Panc1 (cell line): ENCODE measurements around the gene FAF2.

Experiments used
- POLR2AphosphoS5 ChIP-seq: IDR thresholded peaks from 2 replicates; pipeline ENCODE4 v1.6.1; 2012; ENCODE audit warnings: mild to moderate bottlenecking, low read depth, low read length, moderate library complexity
- TCF7L2 ChIP-seq: IDR thresholded peaks from 2 replicates; pipeline ENCODE4 v1.6.1; 2011; ENCODE audit warnings: mild to moderate bottlenecking, low read depth, low read length, inconsistent platforms
- TF ChIP-seq, protein P1 (sequence below): fragments of 450-650 bp; IDR thresholded peaks from 2 replicates; pipeline ENCODE4 v1.5.1; 2017; ENCODE audit warnings: mild to moderate bottlenecking
- TF ChIP-seq, protein P2 (sequence below), 2 experiments: IDR thresholded peaks; 2 replicates each; pipeline ENCODE4 v1.6.1; 2011 to 2012; ENCODE audit warnings: low read depth in 2 of 2, control low read depth in 1 of 2, low read length in 1 of 2, mild to moderate bottlenecking in 1 of 2, moderate library complexity in 1 of 2; ENCODE audit not compliant: insufficient read depth in 1 of 2

DNA sequence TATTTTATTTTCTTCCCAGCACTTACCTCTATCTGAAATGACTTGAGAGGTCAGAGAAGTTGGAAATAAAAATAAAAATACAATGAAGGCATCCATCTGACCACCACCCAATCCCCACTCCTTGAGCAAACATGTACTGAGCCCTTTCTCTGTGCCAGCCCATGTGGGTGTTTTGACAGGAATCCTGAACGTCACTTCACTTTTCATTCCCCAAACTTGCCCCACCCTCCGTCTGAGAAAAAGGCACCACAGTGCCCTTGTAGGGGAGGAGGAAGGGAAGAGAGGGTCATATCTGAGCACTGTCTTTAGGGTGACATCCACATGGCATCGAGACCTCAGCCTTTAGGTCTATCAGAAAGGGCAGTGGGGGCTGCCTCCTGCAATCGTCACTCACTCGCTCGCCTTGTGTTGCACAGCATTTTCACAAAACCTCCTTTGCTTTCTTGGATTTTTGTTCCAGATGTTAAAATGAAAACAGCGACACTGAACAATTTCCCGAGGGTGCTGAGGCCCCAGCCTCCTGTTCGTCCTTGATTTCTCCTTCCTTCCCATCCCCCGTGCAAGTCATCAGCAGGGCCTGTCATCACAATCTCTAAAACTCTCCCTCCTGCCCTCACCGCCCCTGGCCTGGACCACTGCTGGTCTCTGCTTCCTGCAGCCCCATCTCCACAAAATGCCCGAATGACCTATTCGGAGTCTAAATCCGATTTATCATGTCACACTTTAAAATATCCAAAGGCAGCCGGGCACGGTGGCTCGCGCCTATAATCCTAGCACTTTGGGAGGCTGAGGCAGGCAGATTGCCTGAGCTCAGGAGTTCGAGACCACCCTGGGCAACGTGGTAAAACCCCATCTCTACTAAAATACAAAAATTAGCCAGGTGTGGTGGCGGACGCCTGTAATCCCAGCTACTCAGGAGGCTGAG, 46.6 kb upstream of the FAF2 start:
- TF ChIP-seq, protein P1, sequence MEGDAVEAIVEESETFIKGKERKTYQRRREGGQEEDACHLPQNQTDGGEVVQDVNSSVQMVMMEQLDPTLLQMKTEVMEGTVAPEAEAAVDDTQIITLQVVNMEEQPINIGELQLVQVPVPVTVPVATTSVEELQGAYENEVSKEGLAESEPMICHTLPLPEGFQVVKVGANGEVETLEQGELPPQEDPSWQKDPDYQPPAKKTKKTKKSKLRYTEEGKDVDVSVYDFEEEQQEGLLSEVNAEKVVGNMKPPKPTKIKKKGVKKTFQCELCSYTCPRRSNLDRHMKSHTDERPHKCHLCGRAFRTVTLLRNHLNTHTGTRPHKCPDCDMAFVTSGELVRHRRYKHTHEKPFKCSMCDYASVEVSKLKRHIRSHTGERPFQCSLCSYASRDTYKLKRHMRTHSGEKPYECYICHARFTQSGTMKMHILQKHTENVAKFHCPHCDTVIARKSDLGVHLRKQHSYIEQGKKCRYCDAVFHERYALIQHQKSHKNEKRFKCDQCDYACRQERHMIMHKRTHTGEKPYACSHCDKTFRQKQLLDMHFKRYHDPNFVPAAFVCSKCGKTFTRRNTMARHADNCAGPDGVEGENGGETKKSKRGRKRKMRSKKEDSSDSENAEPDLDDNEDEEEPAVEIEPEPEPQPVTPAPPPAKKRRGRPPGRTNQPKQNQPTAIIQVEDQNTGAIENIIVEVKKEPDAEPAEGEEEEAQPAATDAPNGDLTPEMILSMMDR: no peak
- TF ChIP-seq, protein P2, sequence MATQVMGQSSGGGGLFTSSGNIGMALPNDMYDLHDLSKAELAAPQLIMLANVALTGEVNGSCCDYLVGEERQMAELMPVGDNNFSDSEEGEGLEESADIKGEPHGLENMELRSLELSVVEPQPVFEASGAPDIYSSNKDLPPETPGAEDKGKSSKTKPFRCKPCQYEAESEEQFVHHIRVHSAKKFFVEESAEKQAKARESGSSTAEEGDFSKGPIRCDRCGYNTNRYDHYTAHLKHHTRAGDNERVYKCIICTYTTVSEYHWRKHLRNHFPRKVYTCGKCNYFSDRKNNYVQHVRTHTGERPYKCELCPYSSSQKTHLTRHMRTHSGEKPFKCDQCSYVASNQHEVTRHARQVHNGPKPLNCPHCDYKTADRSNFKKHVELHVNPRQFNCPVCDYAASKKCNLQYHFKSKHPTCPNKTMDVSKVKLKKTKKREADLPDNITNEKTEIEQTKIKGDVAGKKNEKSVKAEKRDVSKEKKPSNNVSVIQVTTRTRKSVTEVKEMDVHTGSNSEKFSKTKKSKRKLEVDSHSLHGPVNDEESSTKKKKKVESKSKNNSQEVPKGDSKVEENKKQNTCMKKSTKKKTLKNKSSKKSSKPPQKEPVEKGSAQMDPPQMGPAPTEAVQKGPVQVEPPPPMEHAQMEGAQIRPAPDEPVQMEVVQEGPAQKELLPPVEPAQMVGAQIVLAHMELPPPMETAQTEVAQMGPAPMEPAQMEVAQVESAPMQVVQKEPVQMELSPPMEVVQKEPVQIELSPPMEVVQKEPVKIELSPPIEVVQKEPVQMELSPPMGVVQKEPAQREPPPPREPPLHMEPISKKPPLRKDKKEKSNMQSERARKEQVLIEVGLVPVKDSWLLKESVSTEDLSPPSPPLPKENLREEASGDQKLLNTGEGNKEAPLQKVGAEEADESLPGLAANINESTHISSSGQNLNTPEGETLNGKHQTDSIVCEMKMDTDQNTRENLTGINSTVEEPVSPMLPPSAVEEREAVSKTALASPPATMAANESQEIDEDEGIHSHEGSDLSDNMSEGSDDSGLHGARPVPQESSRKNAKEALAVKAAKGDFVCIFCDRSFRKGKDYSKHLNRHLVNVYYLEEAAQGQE (IDR thresholded peaks at IDR 0.05; ENCODE audit: insufficient read depth in 1 of 2, low read depth in 2 of 2, low read length in 1 of 2): no peak
- TF ChIP-seq TCF7L2 (no peak), POLR2AphosphoS5 (no peak)
